ENCODE data around the gene RPE65.
"Not testable (repeated sequence)": the region's sequence is repeated elsewhere in the genome, so short reads cannot be mapped to it uniquely, and the experiment has no call there.

The RPE65 gene

GRCh38 chr1:68449901-68450300 is at the start of gene RPE65:
TSS of gene RPE65 (minus strand) at chr1:68449954. CDS start at chr1:68449905, 49 bp downstream.
- no peak for DNase-seq

GRCh38 chr1:68497358-68497698 is 47.6 kb upstream of the RPE65 start:
- DNase-seq, result no peak

GRCh38 chr1:68496680-68497357 is 47.1 kb upstream of the RPE65 start, which contains the start of gene DEPDC1:
TSS of gene DEPDC1 (minus strand) at chr1:68497082. CDS start at chr1:68496999, 83 bp downstream.
- DNase-seq, result peak; percentile 61 to 66

GRCh38 chr1:68495968-68496679 is 46.4 kb upstream of the RPE65 start:
- DNase-seq, result no peak

- DNase-seq, result no peak
Observed at GRCh38 chr1:68495532-68495931, 45.8 kb upstream of the RPE65 start.

GRCh38 chr1:68493193-68493592 is 43.4 kb upstream of the RPE65 start:
- DNase-seq, result no peak

- DNase-seq, result not testable (repeated sequence)
Observed at GRCh38 chr1:68492255-68492654, 42.5 kb upstream of the RPE65 start.

GRCh38 chr1:68490046-68490651 is 40.4 kb upstream of the RPE65 start:
- DNase-seq, result no peak

- no peak for DNase-seq
Observed at GRCh38 chr1:68485431-68486022, 35.8 kb upstream of the RPE65 start.

- no peak for DNase-seq
Observed at GRCh38 chr1:68484618-68485017, 34.9 kb upstream of the RPE65 start.

- no peak for DNase-seq
Observed at GRCh38 chr1:68481041-68481440, 31.3 kb upstream of the RPE65 start.

GRCh38 chr1:68479501-68479900 is 29.7 kb upstream of the RPE65 start:
- no peak for DNase-seq

- no peak for DNase-seq
Observed at GRCh38 chr1:68478662-68479061, 28.9 kb upstream of the RPE65 start.

- DNase-seq, result not testable (repeated sequence)
Observed at GRCh38 chr1:68476626-68477025, 26.9 kb upstream of the RPE65 start.

GRCh38 chr1:68473060-68473459 is 23.3 kb upstream of the RPE65 start:
- DNase-seq, result no peak

- DNase-seq, result no peak
Observed at GRCh38 chr1:68470388-68470970, 20.7 kb upstream of the RPE65 start.

- no peak for DNase-seq
Observed at GRCh38 chr1:68464891-68465290, 15.1 kb upstream of the RPE65 start.

GRCh38 chr1:68460935-68461334 is 11.2 kb upstream of the RPE65 start:
- DNase-seq, result no peak

GRCh38 chr1:68459796-68460195 is 10.0 kb upstream of the RPE65 start:
- no peak for DNase-seq

GRCh38 chr1:68459091-68459490 is 9.3 kb upstream of the RPE65 start:
- no peak for DNase-seq

- no peak for DNase-seq
Observed at GRCh38 chr1:68456202-68456601, 6.4 kb upstream of the RPE65 start.

GRCh38 chr1:68454534-68454933 is 4.8 kb upstream of the RPE65 start:
- DNase-seq, result no peak

- DNase-seq, result no peak
Observed at GRCh38 chr1:68453060-68453670, 3.4 kb upstream of the RPE65 start.

Data from stimulated activated CD4-positive, alpha-beta T cell treated with anti-CD3 and anti-CD28 coated beads, Interleukin-4, amount 100 ng/mL, for 4 hours (primary cell).